Trophoblast cell (in vitro differentiated cells and primary cell): ENCODE measurements around the gene POU4F2.

Experiments used
- DNase-seq, 2 donors: peaks; one replicate each; pipeline ENCODE4 v3.0.0-alpha.2; 2016
- H2AFZ ChIP-seq: 2 replicates; pipeline ENCODE4 v1.6.1; 2013; ENCODE audit warnings: low read length, moderate library complexity, mild to moderate bottlenecking; ENCODE audit not compliant: insufficient read depth, poor library complexity
- H2AK5ac ChIP-seq: 2 replicates; pipeline ENCODE4 v1.6.1; 2013; ENCODE audit warnings: mild to moderate bottlenecking, low read length
- H2BK120ac ChIP-seq: 2 replicates; pipeline ENCODE4 v1.6.1; 2013; ENCODE audit warnings: low read length, mild to moderate bottlenecking, moderate library complexity; ENCODE audit not compliant: insufficient read depth, poor library complexity
- H2BK12ac ChIP-seq: 2 replicates; pipeline ENCODE4 v1.6.1; 2013; ENCODE audit warnings: mild to moderate bottlenecking, low read length, moderate library complexity
- H2BK5ac ChIP-seq: 2 replicates; pipeline ENCODE4 v1.6.1; 2013; ENCODE audit warnings: low read length, low read depth, moderate library complexity, mild to moderate bottlenecking; ENCODE audit not compliant: poor library complexity
- H3K14ac ChIP-seq: 2 replicates; pipeline ENCODE4 v1.6.1; 2013; ENCODE audit warnings: mild to moderate bottlenecking, low read length
- H3K18ac ChIP-seq: 2 replicates; pipeline ENCODE4 v1.6.1; 2013; ENCODE audit warnings: mild to moderate bottlenecking, low read length
- H3K23ac ChIP-seq: 2 replicates; pipeline ENCODE4 v1.6.1; 2013; ENCODE audit warnings: low read length
- H3K27ac ChIP-seq: 2 replicates; pipeline ENCODE4 v1.5.1; 2013; ENCODE audit warnings: low read depth, mild to moderate bottlenecking, inconsistent platforms, low read length, moderate library complexity
- H3K27me3 ChIP-seq: 2 replicates; pipeline ENCODE4 v1.6.1; 2013; ENCODE audit warnings: inconsistent platforms, mild to moderate bottlenecking, low read length, moderate library complexity; ENCODE audit not compliant: insufficient read depth
- H3K36me3 ChIP-seq, 2 experiments: 1 replicate in 1 of 2; 2 replicates in 1 of 2; pipeline ENCODE4 v1.6.1; 2013; ENCODE audit warnings: low read length in 2 of 2, mild to moderate bottlenecking in 2 of 2, moderate library complexity in 1 of 2; ENCODE audit not compliant: insufficient read depth in 2 of 2, control insufficient read depth in 1 of 2
- H3K4ac ChIP-seq: 2 replicates; pipeline ENCODE4 v1.6.1; 2013; ENCODE audit warnings: low read depth, mild to moderate bottlenecking, low read length, moderate library complexity
- H3K4me1 ChIP-seq, 2 experiments: 1 replicate in 1 of 2; 2 replicates in 1 of 2; pipeline ENCODE4 v1.6.1; 2013; ENCODE audit warnings: low read length in 2 of 2, mild to moderate bottlenecking in 2 of 2, moderate library complexity in 1 of 2; ENCODE audit not compliant: insufficient read depth in 2 of 2, control insufficient read depth in 1 of 2
- H3K4me2 ChIP-seq: 2 replicates; pipeline ENCODE4 v1.6.1; 2013; ENCODE audit warnings: inconsistent platforms, mild to moderate bottlenecking, low read length, moderate library complexity
- H3K4me3 ChIP-seq: 2 replicates; pipeline ENCODE4 v1.5.1; 2013; ENCODE audit warnings: mild to moderate bottlenecking, low read depth, low read length, inconsistent platforms
- H3K79me1 ChIP-seq: one replicate; pipeline ENCODE4 v1.6.1; 2013; ENCODE audit warnings: low read length
- H3K79me2 ChIP-seq: 2 replicates; pipeline ENCODE4 v1.6.1; 2013; ENCODE audit warnings: low read length, mild to moderate bottlenecking; ENCODE audit not compliant: control insufficient read depth, insufficient read depth, poor library complexity
- H3K9ac ChIP-seq: 2 replicates; pipeline ENCODE4 v1.6.1; 2013; ENCODE audit warnings: mild to moderate bottlenecking, low read length
- H3K9me3 ChIP-seq: 2 replicates; pipeline ENCODE4 v1.6.1; 2013; ENCODE audit warnings: low read depth, mild to moderate bottlenecking, control low read depth, inconsistent platforms, low read length; ENCODE audit not compliant: insufficient read depth
- H4K12ac ChIP-seq: 2 replicates; pipeline ENCODE4 v1.6.1; 2013; ENCODE audit warnings: low read depth, mild to moderate bottlenecking, low read length, moderate library complexity
- H4K8ac ChIP-seq: 2 replicates; pipeline ENCODE4 v1.6.1; 2013; ENCODE audit warnings: low read depth, mild to moderate bottlenecking, low read length, moderate library complexity
- H4K91ac ChIP-seq: one replicate; pipeline ENCODE4 v1.6.1; 2013; ENCODE audit warnings: low read depth, mild to moderate bottlenecking, low read length, moderate library complexity
- WGBS: extraction: QIAGEN DNeasy Blood & Tissue Kit; methylation state at CpG from one replicate; pipeline ENCODE4 v1.1.7; 2013; ENCODE audit warnings: missing lambda C conversion rate; ENCODE audit not compliant: insufficient read length, insufficient coverage; ENCODE audit errors: extremely low coverage; 5-methylcytosine and 5-hydroxymethylcytosine counted together

POU4F2 gene

GRCh38 chr4:146633471-146633800, 5.3 kb upstream of the POU4F2 start:
- Histone ChIP-seq H3K9ac (no peak overlapping the region), H4K8ac (no peak overlapping the region), H3K23ac (no peak overlapping the region), H3K27me3 (peaks cover 34% of the 10 kb centered on the region), H4K91ac (no peak overlapping the region), H2BK120ac (no peak overlapping the region), H3K4me3 (no peak overlapping the region), H2BK12ac (no peak overlapping the region), H2BK5ac (no peak overlapping the region), H3K14ac (no peak overlapping the region), H3K79me1 (no peaks in the 10 kb centered on the region), H3K27ac (no peak overlapping the region), H4K12ac (no peak overlapping the region), H3K9me3 (no peaks in the 10 kb centered on the region), H3K4me2 (no peak overlapping the region), H3K18ac (no peak overlapping the region), H3K79me2 (no peaks in the 10 kb centered on the region), H3K36me3 (no peaks in the 10 kb centered on the region), H2AFZ (no peak overlapping the region), H2AK5ac (no peak overlapping the region), H3K4me1 (peaks cover 3 to 5% of the 10 kb centered on the region in 2 experiments), H3K4ac (no peak overlapping the region)
- no CpG with 5 or more reads among the region's 7 CpGs for WGBS
- no peak for DNase-seq

- Histone ChIP-seq H4K91ac (no peak overlapping the region), H2BK5ac (no peak overlapping the region), H3K23ac (no peak overlapping the region), H3K9ac (no peak overlapping the region), H2BK120ac (no peak overlapping the region), H2BK12ac (no peak overlapping the region), H3K9me3 (peaks cover 1% of the 10 kb centered on the region), H3K18ac (no peak overlapping the region), H3K4me3 (no peak overlapping the region), H3K4ac (no peak overlapping the region), H3K79me2 (no peaks in the 10 kb centered on the region), H2AK5ac (no peak overlapping the region), H3K4me1 (peaks cover 8% of the 10 kb centered on the region in 2 experiments), H3K14ac (no peak overlapping the region), H3K27ac (no peak overlapping the region), H4K8ac (no peak overlapping the region), H4K12ac (no peak overlapping the region), H3K4me2 (no peak overlapping the region), H3K36me3 (no peaks in the 10 kb centered on the region), H2AFZ (no peak overlapping the region), H3K79me1 (no peaks in the 10 kb centered on the region), H3K27me3 (peaks cover 47% of the 10 kb centered on the region)
- no peak for DNase-seq
- WGBS: no CpG with 5 or more reads among the region's 7 CpGs
Measured at GRCh38 chr4:146634825-146635224, 3.9 kb upstream of the POU4F2 start.

GRCh38 chr4:146637621-146638332, 916 bp upstream of the POU4F2 start:
- H3K4me1 ChIP-seq: peaks cover 8% of the 10 kb centered on the region in 2 experiments
- no peak overlapping the region for H3K9ac ChIP-seq
- H3K18ac ChIP-seq: no peak overlapping the region
- H2BK12ac ChIP-seq: no peak overlapping the region
- H2AFZ ChIP-seq: no peak overlapping the region
- peak overlapping the region; percentile 53 for H3K4me2 ChIP-seq
- no peaks in the 10 kb centered on the region for H3K79me2 ChIP-seq
- H3K27me3 ChIP-seq: peaks cover 59% of the 10 kb centered on the region
- H3K36me3 ChIP-seq: no peaks in the 10 kb centered on the region
- H3K79me1 ChIP-seq: no peaks in the 10 kb centered on the region
- no peak overlapping the region for H4K91ac ChIP-seq
- WGBS: no CpG with 5 or more reads among the region's 35 CpGs
- no peak overlapping the region for H3K4me3 ChIP-seq
- no peak for DNase-seq
- H3K23ac ChIP-seq: no peak overlapping the region
- no peak overlapping the region for H4K8ac ChIP-seq
- no peak overlapping the region for H2AK5ac ChIP-seq
- H3K27ac ChIP-seq: no peak overlapping the region
- peaks cover 8% of the 10 kb centered on the region for H3K9me3 ChIP-seq
- no peak overlapping the region for H3K14ac ChIP-seq
- H4K12ac ChIP-seq: no peak overlapping the region
- no peak overlapping the region for H3K4ac ChIP-seq
- no peak overlapping the region for H2BK120ac ChIP-seq
- H2BK5ac ChIP-seq: no peak overlapping the region

- no peak overlapping the region for H3K23ac ChIP-seq
- no peak overlapping the region for H3K18ac ChIP-seq
- no peak overlapping the region for H3K4me3 ChIP-seq
- H3K4me2 ChIP-seq: peak overlapping the region; percentile 53
- no peak for DNase-seq
- no peak overlapping the region for H2AFZ ChIP-seq
- H2BK120ac ChIP-seq: no peak overlapping the region
- no peak overlapping the region for H3K4ac ChIP-seq
- no peak overlapping the region for H4K12ac ChIP-seq
- no peak overlapping the region for H4K91ac ChIP-seq
- peaks cover 56% of the 10 kb centered on the region for H3K27me3 ChIP-seq
- H3K14ac ChIP-seq: no peak overlapping the region
- no peak overlapping the region for H4K8ac ChIP-seq
- no CpG with 5 or more reads among the region's 34 CpGs for WGBS
- H2BK5ac ChIP-seq: no peak overlapping the region
- peaks cover 8% of the 10 kb centered on the region in 2 experiments for H3K4me1 ChIP-seq
- H3K79me1 ChIP-seq: no peaks in the 10 kb centered on the region
- peaks cover 8% of the 10 kb centered on the region for H3K9me3 ChIP-seq
- no peak overlapping the region for H2AK5ac ChIP-seq
- no peaks in the 10 kb centered on the region for H3K79me2 ChIP-seq
- no peaks in the 10 kb centered on the region for H3K36me3 ChIP-seq
- H2BK12ac ChIP-seq: no peak overlapping the region
- H3K9ac ChIP-seq: no peak overlapping the region
- H3K27ac ChIP-seq: no peak overlapping the region
Measured at GRCh38 chr4:146638333-146638785, 334 bp upstream of the POU4F2 start.
